ENCODE data around the gene LOXHD1. TPM values are rescaled to one million over a fixed set of nuclear protein-coding genes. Genes with fewer than 3 reads are reported as not detected.

The LOXHD1 gene
- total and polyA plus RNA-seq, 2 of the 13 experiments (the other 11 are each of a cell fraction or from before 2014, with no cell fraction given), result not detected

GRCh38 chr18:46546111-46546640 is 110.8 kb downstream of the LOXHD1 start:
- FAIRE-seq (no peak), ATAC-seq (no peak), DNase-seq (ENCODE audit: low spot score) (no peak)
- ChIA-PET POLR2A (no interaction called here), CTCF (ENCODE audit: low intra/inter-chr PET ratio, low total read pairs) (no interaction called here)
- TF ChIP-seq, protein P1, sequence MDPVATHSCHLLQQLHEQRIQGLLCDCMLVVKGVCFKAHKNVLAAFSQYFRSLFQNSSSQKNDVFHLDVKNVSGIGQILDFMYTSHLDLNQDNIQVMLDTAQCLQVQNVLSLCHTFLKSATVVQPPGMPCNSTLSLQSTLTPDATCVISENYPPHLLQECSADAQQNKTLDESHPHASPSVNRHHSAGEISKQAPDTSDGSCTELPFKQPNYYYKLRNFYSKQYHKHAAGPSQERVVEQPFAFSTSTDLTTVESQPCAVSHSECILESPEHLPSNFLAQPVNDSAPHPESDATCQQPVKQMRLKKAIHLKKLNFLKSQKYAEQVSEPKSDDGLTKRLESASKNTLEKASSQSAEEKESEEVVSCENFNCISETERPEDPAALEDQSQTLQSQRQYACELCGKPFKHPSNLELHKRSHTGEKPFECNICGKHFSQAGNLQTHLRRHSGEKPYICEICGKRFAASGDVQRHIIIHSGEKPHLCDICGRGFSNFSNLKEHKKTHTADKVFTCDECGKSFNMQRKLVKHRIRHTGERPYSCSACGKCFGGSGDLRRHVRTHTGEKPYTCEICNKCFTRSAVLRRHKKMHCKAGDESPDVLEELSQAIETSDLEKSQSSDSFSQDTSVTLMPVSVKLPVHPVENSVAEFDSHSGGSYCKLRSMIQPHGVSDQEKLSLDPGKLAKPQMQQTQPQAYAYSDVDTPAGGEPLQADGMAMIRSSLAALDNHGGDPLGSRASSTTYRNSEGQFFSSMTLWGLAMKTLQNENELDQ (CRISPR knock-in tag; IDR thresholded peaks at IDR 0.05; ENCODE audit: borderline replicate concordance), result no peak
- TF ChIP-seq, protein P2, sequence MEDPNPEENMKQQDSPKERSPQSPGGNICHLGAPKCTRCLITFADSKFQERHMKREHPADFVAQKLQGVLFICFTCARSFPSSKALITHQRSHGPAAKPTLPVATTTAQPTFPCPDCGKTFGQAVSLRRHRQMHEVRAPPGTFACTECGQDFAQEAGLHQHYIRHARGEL (CRISPR knock-in tag; IDR thresholded peaks at IDR 0.05), result no peak
- TF ChIP-seq PRDM15 (CRISPR knock-in tag; IDR thresholded peaks at IDR 0.05) (peak; percentile 75; the same call in 1 of the 2 replicates), MEIS1 (CRISPR knock-in tag; IDR thresholded peaks at IDR 0.05; ENCODE audit: borderline replicate concordance) (no peak), ZNF562 (CRISPR knock-in tag; IDR thresholded peaks at IDR 0.05; ENCODE audit: borderline replicate concordance) (no peak)
- no peak overlapping the region for H3K27ac ChIP-seq (ENCODE audit: extremely low read length, insufficient read depth, low read length)
- H3K27me3 ChIP-seq (ENCODE audit: control insufficient read depth in 1 of 2, insufficient read depth in 2 of 2, low read length in 2 of 2), result no peaks in the 10 kb centered on the region
- H3K79me2 ChIP-seq (ENCODE audit: insufficient read depth, low read length), result no peaks in the 10 kb centered on the region
- H3K4me3 ChIP-seq (replicated peaks in 1 of 3; ENCODE audit: insufficient read depth in 1 of 3, low read depth in 2 of 3, low read length in 3 of 3), result no peak overlapping the region
- no peaks in the 10 kb centered on the region for H3K4me1 ChIP-seq (ENCODE audit: insufficient read depth, low read length)
- no peaks in the 10 kb centered on the region for H3K9me3 ChIP-seq (ENCODE audit: low read length)
- no peak overlapping the region for H3K9ac ChIP-seq (ENCODE audit: insufficient read depth, low read depth, low read length)
- in situ Hi-C loops (cut with HindIII; ENCODE audit: extremely low pct_ligation_motif_present, low pct_unique_long_range_greater_than_20kb), result no loop called here
- no peaks in the 10 kb centered on the region for H3K36me3 ChIP-seq (replicated peaks in 1 of 2; ENCODE audit: control insufficient read depth in 1 of 2, insufficient read depth in 2 of 2, low read length in 2 of 2)
- no TSS peak for BruUV-seq (replicated peaks)
- intact Hi-C loops (cut with micrococcal nuclease; ENCODE audit: unreplicated experiment), result no loop called here
- no peak overlapping the region for H2AFZ ChIP-seq (ENCODE audit: low read length)
- no peak overlapping the region for H3K4me2 ChIP-seq (ENCODE audit: low read depth, low read length)
- no peaks in the 10 kb centered on the region for H4K20me1 ChIP-seq (ENCODE audit: insufficient read depth, low read length)
